Astrocyte (in vitro differentiated cells and primary cell): Measurements from ENCODE around the gene SLC37A1. TPM values are rescaled to one million over a fixed set of nuclear protein-coding genes. Genes with fewer than 3 reads are reported as not detected.

ENCODE experiments used
- DNase-seq: peaks from one replicate; pipeline ENCODE4 v3.0.0-alpha.2; 2010; ENCODE audit warnings: low read depth
- FAIRE-seq: peaks from 2 replicates; lab custom pipeline; 2011; peaks lifted over from hg19 to GRCh38; lab: Jason Lieb, UNC
- H2AFZ ChIP-seq: 2 replicates; pipeline ENCODE4 v1.6.0; 2012; ENCODE audit warnings: low read depth, low read length, inconsistent platforms
- H3K27ac ChIP-seq: 2 replicates; pipeline ENCODE4 v1.5.1; 2011; ENCODE audit warnings: low read depth, low read length, inconsistent platforms
- H3K27me3 ChIP-seq: 2 replicates; pipeline ENCODE4 v1.6.0; 2011; ENCODE audit warnings: low read length, inconsistent platforms; ENCODE audit not compliant: insufficient read depth
- H3K36me3 ChIP-seq: 2 replicates; pipeline ENCODE4 v1.5.1; 2011; ENCODE audit warnings: low read length, inconsistent platforms; ENCODE audit not compliant: insufficient read depth
- H3K4me1 ChIP-seq: 2 replicates; pipeline ENCODE4 v1.5.1; 2011; ENCODE audit warnings: low read length, inconsistent platforms; ENCODE audit not compliant: insufficient read depth
- H3K4me2 ChIP-seq: 2 replicates; pipeline ENCODE4 v1.6.0; 2012; ENCODE audit warnings: low read length, inconsistent platforms
- H3K4me3 ChIP-seq: 2 replicates; pipeline ENCODE4 v1.5.1; 2011; ENCODE audit warnings: low read depth, mild to moderate bottlenecking, low read length, inconsistent platforms; ENCODE audit not compliant: insufficient read depth
- H3K79me2 ChIP-seq: 2 replicates; pipeline ENCODE4 v1.6.0; 2012; ENCODE audit warnings: mild to moderate bottlenecking, low read length, inconsistent platforms; ENCODE audit not compliant: insufficient read depth
- H3K9ac ChIP-seq: 2 replicates; pipeline ENCODE4 v1.6.0; 2012; ENCODE audit warnings: mild to moderate bottlenecking, low read length, inconsistent platforms
- H3K9me3 ChIP-seq: 2 replicates; pipeline ENCODE4 v1.5.1; 2012; ENCODE audit warnings: low read depth, mild to moderate bottlenecking, low read length, inconsistent platforms; ENCODE audit not compliant: insufficient read depth
- H4K20me1 ChIP-seq: 2 replicates; pipeline ENCODE4 v1.6.0; 2012; ENCODE audit warnings: low read length, inconsistent platforms; ENCODE audit not compliant: insufficient read depth
- H3K27ac Mint-ChIP-seq: one replicate; pipeline ENCODE4 v1.8.0; 2021; ENCODE audit warnings: mild to moderate bottlenecking, mixed read lengths; ENCODE audit not compliant: unreplicated experiment
- H3K27me3 Mint-ChIP-seq: one replicate; pipeline ENCODE4 v1.8.0; 2021; ENCODE audit warnings: low read depth, mixed read lengths; ENCODE audit not compliant: unreplicated experiment
- H3K36me3 Mint-ChIP-seq: one replicate; pipeline ENCODE4 v1.8.0; 2021; ENCODE audit warnings: low read depth, mixed read lengths; ENCODE audit not compliant: unreplicated experiment
- H3K4me1 Mint-ChIP-seq: one replicate; pipeline ENCODE4 v1.8.0; 2021; ENCODE audit warnings: low read depth, mixed read lengths; ENCODE audit not compliant: unreplicated experiment
- H3K4me3 Mint-ChIP-seq: one replicate; pipeline ENCODE4 v1.8.0; 2021; ENCODE audit warnings: mild to moderate bottlenecking, moderate library complexity, mixed read lengths; ENCODE audit not compliant: unreplicated experiment
- H3K9me3 Mint-ChIP-seq: one replicate; pipeline ENCODE4 v1.8.0; 2021; ENCODE audit warnings: mild to moderate bottlenecking, mixed read lengths; ENCODE audit not compliant: unreplicated experiment
- EZH2 ChIP-seq: IDR thresholded peaks from 2 replicates; pipeline ENCODE4 v1.6.1; 2012; ENCODE audit warnings: mild to moderate bottlenecking, low read length, inconsistent platforms; ENCODE audit not compliant: insufficient read depth
- total RNA-seq: library from RNA; stranded (reverse); gene quantifications from 2 replicates; pipeline ENCODE4 v1.2.1, GENCODE V29; 2021
- TF ChIP-seq, protein P1 (sequence below): IDR thresholded peaks from 2 replicates; pipeline ENCODE4 v1.5.1; 2011; ENCODE audit warnings: low read depth, mild to moderate bottlenecking, inconsistent platforms, low read length, moderate library complexity; ENCODE audit not compliant: insufficient read depth

Gene SLC37A1
- total RNA-seq, 1 donor from 2014 or later = 6.9 TPM

DNA sequence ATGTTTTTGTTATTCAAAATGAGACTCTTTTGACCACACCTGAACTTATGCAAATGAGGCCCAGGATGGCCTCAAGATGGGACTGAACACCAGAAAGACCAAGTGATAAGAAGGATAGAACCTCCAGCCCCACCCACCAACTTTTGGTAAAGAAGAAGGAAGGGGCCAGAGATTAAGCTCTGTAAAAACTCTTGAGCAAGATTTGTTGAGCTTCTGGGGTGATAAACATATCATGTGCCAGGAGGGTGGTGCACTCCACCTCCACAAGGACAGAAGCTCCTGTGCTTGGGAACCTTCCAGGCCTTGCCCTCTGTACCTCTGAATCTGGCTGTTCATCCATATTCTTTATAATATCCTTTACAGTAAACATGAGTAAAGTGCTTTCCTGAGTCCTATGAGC is 22.9 kb upstream of the SLC37A1 start:
- H3K27me3 ChIP-seq = peaks cover 8% of the 10 kb centered on the region
- peaks cover 4% of the 10 kb centered on the region for H3K4me1 ChIP-seq
- Mint-ChIP-seq H3K4me3 (no peak overlapping the region), H3K27ac (no peak overlapping the region), H3K4me1 (no peaks in the 10 kb centered on the region), H3K36me3 (no peaks in the 10 kb centered on the region), H3K27me3 (peaks cover 25% of the 10 kb centered on the region), H3K9me3 (peaks cover 3% of the 10 kb centered on the region)
- FAIRE-seq (no peak), DNase-seq (no peak)
- H3K4me2 ChIP-seq = no peak overlapping the region
- H3K9ac ChIP-seq = no peak overlapping the region
- H4K20me1 ChIP-seq = no peaks in the 10 kb centered on the region
- TF ChIP-seq, protein P1, sequence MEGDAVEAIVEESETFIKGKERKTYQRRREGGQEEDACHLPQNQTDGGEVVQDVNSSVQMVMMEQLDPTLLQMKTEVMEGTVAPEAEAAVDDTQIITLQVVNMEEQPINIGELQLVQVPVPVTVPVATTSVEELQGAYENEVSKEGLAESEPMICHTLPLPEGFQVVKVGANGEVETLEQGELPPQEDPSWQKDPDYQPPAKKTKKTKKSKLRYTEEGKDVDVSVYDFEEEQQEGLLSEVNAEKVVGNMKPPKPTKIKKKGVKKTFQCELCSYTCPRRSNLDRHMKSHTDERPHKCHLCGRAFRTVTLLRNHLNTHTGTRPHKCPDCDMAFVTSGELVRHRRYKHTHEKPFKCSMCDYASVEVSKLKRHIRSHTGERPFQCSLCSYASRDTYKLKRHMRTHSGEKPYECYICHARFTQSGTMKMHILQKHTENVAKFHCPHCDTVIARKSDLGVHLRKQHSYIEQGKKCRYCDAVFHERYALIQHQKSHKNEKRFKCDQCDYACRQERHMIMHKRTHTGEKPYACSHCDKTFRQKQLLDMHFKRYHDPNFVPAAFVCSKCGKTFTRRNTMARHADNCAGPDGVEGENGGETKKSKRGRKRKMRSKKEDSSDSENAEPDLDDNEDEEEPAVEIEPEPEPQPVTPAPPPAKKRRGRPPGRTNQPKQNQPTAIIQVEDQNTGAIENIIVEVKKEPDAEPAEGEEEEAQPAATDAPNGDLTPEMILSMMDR = no peak
- no peak for TF ChIP-seq EZH2
- no peaks in the 10 kb centered on the region for H3K36me3 ChIP-seq
- no peak overlapping the region for H2AFZ ChIP-seq
- H3K4me3 ChIP-seq = no peak overlapping the region
- H3K79me2 ChIP-seq = no peaks in the 10 kb centered on the region
- no peaks in the 10 kb centered on the region for H3K9me3 ChIP-seq
- H3K27ac ChIP-seq = no peak overlapping the region

- FAIRE-seq = no peak
- H3K36me3 Mint-ChIP-seq = no peaks in the 10 kb centered on the region
These were observed 22.3 kb upstream of the SLC37A1 start for GRCh38 chr21:42491328-42491727.

DNA sequence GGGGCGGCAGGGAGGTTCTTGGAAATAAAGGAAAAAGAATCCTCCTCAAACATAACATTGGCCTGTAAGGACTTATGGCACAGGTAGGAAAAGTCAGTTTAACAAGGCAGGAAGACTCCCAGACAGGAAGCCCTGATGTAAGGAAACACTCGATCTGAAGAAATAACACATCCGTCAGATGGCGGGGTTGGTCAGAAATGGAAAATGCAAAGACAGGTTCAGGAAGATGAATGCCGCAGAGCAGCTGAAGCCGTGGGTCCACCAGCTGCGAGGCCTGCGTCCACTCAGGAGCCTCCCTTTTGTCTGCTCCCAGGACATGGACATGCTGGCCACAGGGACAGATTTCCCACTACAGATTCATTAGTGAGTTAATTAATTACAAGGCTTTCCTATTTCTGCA is 21.5 kb upstream of the SLC37A1 start:
- Histone ChIP-seq H3K27ac (no peak overlapping the region), H4K20me1 (no peaks in the 10 kb centered on the region), H3K4me2 (no peak overlapping the region), H3K79me2 (no peaks in the 10 kb centered on the region), H3K4me3 (no peak overlapping the region), H3K36me3 (no peaks in the 10 kb centered on the region), H2AFZ (no peak overlapping the region), H3K9ac (no peak overlapping the region), H3K27me3 (no peaks in the 10 kb centered on the region), H3K9me3 (no peaks in the 10 kb centered on the region), H3K4me1 (peaks cover 5% of the 10 kb centered on the region)
- FAIRE-seq (no peak), DNase-seq (no peak)
- Mint-ChIP-seq H3K4me1 (peaks cover 5% of the 10 kb centered on the region), H3K27ac (no peak overlapping the region), H3K4me3 (no peak overlapping the region), H3K36me3 (no peaks in the 10 kb centered on the region), H3K9me3 (peaks cover 3% of the 10 kb centered on the region), H3K27me3 (peaks cover 13% of the 10 kb centered on the region)
- TF ChIP-seq, protein P1 = no peak
- TF ChIP-seq EZH2 = no peak

More at GRCh38 chr21:42491328-42491727, 22.3 kb upstream of the SLC37A1 start:
- H3K4me1 Mint-ChIP-seq = no peaks in the 10 kb centered on the region
- no peaks in the 10 kb centered on the region for H3K9me3 ChIP-seq
- H3K27me3 Mint-ChIP-seq = peaks cover 19% of the 10 kb centered on the region
- H4K20me1 ChIP-seq = no peaks in the 10 kb centered on the region
- H3K4me1 ChIP-seq = peaks cover 5% of the 10 kb centered on the region
- TF ChIP-seq EZH2 = no peak
- TF ChIP-seq, protein P1 = no peak
- no peak overlapping the region for H3K4me2 ChIP-seq
- no peak overlapping the region for H2AFZ ChIP-seq
- peaks cover 4% of the 10 kb centered on the region for H3K27me3 ChIP-seq
- no peak overlapping the region for H3K27ac ChIP-seq
- no peaks in the 10 kb centered on the region for H3K36me3 ChIP-seq
- no peaks in the 10 kb centered on the region for H3K79me2 ChIP-seq
- no peak overlapping the region for H3K4me3 ChIP-seq
- peaks cover 3% of the 10 kb centered on the region for H3K9me3 Mint-ChIP-seq
- no peak overlapping the region for H3K4me3 Mint-ChIP-seq
- no peak overlapping the region for H3K27ac Mint-ChIP-seq
- H3K9ac ChIP-seq = no peak overlapping the region
- no peak for DNase-seq
